Measurements from ENCODE around the gene PHACTR2.

PHACTR2 gene

DNA sequence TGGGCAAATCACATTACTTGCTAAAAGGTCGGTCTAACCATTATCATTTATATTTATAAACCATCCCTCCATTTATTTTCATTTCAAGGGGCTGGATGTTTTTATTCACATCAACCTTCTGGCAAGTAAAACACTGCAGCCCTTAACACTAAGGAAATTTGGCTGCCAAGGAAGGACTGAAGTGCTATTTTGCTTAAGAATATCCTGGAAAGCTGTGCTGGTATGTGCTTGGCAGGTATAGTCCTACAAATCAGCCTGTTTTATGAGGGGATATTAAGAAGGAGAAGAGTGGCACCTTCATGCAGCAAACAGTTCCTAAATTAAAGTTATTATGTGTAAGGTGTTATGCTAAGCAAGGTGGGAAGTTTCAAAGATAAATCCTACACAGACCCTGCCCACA, 9.8 kb downstream of the PHACTR2 start:
- TF ChIP-seq, protein P1, sequence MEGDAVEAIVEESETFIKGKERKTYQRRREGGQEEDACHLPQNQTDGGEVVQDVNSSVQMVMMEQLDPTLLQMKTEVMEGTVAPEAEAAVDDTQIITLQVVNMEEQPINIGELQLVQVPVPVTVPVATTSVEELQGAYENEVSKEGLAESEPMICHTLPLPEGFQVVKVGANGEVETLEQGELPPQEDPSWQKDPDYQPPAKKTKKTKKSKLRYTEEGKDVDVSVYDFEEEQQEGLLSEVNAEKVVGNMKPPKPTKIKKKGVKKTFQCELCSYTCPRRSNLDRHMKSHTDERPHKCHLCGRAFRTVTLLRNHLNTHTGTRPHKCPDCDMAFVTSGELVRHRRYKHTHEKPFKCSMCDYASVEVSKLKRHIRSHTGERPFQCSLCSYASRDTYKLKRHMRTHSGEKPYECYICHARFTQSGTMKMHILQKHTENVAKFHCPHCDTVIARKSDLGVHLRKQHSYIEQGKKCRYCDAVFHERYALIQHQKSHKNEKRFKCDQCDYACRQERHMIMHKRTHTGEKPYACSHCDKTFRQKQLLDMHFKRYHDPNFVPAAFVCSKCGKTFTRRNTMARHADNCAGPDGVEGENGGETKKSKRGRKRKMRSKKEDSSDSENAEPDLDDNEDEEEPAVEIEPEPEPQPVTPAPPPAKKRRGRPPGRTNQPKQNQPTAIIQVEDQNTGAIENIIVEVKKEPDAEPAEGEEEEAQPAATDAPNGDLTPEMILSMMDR (IDR thresholded peaks at IDR 0.05) = no peak
- DNase-seq = no peak
- intact Hi-C loops (cut with DNase I; ENCODE audit: low total_unique reads) = no loop called here
- Histone ChIP-seq H3K4me3 (peak overlapping the region; percentile 28 to 31), H3K27me3 (no peaks in the 10 kb centered on the region), H3K27ac (peak overlapping the region; percentile 76 to 78), H3K4me1 (peaks cover 0 to 63% (median 33%) of the 10 kb centered on the region in 4 donors), H3K9me3 (no peaks in the 10 kb centered on the region), H3K36me3 (no peaks in the 10 kb centered on the region)

DNA sequence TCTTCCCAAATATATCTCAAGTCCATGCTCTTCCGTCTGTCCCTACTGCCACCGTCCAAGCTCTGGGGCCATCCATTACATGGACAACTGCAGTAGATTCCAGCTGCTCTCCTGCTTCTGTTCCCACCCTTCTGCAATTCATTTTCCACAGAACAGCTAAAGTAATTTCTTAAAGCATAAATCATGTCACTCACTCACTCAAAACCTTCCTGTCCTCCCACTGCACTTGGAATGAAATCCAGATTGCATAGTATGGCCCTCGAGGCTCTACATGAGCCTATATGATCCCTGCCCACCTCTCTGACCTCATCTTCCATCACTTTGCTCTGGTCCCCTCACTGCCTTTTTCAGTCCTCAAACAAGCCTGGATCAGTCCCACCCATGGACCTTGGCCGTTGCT, 10.9 kb downstream of the PHACTR2 start:
- intact Hi-C loops (cut with DNase I; ENCODE audit: low total_unique reads) = no loop called here
- Histone ChIP-seq H3K27me3 (no peaks in the 10 kb centered on the region), H3K4me3 (no peak overlapping the region), H3K36me3 (no peaks in the 10 kb centered on the region), H3K27ac (peak overlapping the region; percentile 76 to 78), H3K4me1 (peaks cover 0 to 74% (median 33%) of the 10 kb centered on the region in 4 donors), H3K9me3 (no peaks in the 10 kb centered on the region)
- no peak for DNase-seq
- TF ChIP-seq, protein P1 (IDR thresholded peaks at IDR 0.05) = no peak

DNA sequence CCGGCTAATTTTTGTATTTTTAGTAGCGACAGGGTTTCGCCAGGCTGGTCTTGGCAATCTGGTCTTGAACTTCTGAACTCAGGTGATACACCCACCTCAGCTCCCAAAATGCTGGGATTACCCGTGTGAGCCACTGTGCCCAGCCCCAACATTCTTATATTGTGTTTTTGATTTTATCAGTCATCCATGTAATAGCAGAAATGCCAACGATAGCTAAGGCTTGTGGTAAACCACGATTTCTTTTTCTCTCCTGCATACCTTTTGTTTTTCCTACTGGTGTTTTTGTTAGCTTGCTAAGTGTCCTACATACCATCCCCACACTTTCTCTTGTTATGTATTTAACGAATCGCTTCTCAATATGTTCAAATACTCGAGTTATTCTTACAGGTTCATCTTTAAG, 12.1 kb downstream of the PHACTR2 start:
- Histone ChIP-seq H3K9me3 (no peaks in the 10 kb centered on the region), H3K4me1 (peaks cover 0 to 76% (median 33%) of the 10 kb centered on the region in 4 donors), H3K36me3 (no peaks in the 10 kb centered on the region), H3K27ac (peak overlapping the region; percentile 24 to 78), H3K27me3 (no peaks in the 10 kb centered on the region), H3K4me3 (no peak overlapping the region)
- no peak for DNase-seq
- intact Hi-C loops (cut with DNase I; ENCODE audit: low total_unique reads) = no loop called here
- TF ChIP-seq, protein P1 (IDR thresholded peaks at IDR 0.05) = no peak

DNA sequence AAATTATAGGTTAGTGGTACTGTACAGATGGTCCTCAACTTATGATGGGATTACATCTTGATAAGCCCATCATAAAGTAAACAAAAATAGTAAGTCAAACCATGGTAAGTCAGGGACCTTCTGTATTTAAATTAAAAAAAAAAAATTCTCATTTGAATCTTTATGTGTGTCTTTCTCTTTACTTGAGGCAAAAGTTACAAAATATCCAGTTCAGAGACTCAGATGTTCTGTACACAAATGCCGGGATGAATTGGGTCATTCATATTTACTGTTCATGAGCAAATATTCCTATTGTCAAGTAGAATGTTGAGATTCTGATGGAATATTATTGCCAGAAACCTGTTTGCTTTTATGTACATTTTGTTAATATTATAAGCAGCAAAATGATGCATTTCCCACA, 13.4 kb downstream of the PHACTR2 start:
- Histone ChIP-seq H3K4me1 (peaks cover 0 to 82% (median 38%) of the 10 kb centered on the region in 4 donors), H3K4me3 (no peak overlapping the region), H3K27ac (peak overlapping the region; percentile 39 to 78), H3K36me3 (no peaks in the 10 kb centered on the region), H3K9me3 (no peaks in the 10 kb centered on the region), H3K27me3 (no peaks in the 10 kb centered on the region)
- TF ChIP-seq, protein P1 (IDR thresholded peaks at IDR 0.05) = no peak
- DNase-seq = no peak
- intact Hi-C loops (cut with DNase I; ENCODE audit: low total_unique reads) = no loop called here

DNA sequence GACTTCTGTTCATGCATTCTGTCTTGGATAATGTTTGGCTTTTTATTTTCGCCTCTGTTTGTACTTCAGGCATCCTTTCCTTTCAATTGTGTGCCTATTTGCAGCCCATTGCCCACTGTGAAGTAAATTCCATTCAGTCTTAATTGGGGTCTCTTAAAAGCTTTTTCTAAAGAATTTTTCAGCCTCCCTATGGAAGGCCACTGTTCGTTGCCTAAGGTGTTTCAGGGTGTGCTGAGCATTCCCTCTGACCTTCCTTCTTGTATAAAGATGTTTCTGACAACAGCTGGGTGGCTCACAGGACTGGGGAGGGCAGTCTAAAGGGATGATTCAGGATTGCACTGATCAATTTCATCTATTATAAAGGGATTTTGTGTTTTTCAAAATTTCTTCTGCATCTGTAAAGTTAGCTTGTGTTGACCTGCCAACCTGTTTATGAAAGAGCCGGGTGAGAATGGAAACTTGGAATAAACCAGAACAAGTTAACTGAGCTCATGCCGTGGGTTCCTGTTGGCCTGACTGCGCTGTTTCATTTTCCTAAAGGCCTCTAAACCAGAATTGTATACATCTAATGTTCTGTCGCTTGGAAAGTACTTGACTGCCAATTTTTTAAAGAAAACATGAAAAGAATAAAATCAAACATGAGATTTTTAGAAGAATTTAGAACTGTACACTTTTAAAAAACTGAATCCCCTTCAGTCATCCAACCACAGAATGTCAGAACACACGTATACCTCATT, 14.3 kb downstream of the PHACTR2 start:
- Histone ChIP-seq H3K9me3 (no peaks in the 10 kb centered on the region), H3K4me3 (peak overlapping the region; percentile 0 to 13), H3K27me3 (no peaks in the 10 kb centered on the region), H3K4me1 (peaks cover 0 to 82% (median 39%) of the 10 kb centered on the region in 4 donors), H3K27ac (peak overlapping the region; percentile 39 to 78), H3K36me3 (no peaks in the 10 kb centered on the region)
- TF ChIP-seq, protein P1 (IDR thresholded peaks at IDR 0.05) = no peak
- intact Hi-C loops (cut with DNase I; ENCODE audit: low total_unique reads) = no loop called here
- DNase-seq = no peak
